Endothelial cell of umbilical vein (primary cell): ENCODE results near the gene ROPN1B.
"Not testable (repeated sequence)": the region's sequence is repeated elsewhere in the genome, so short reads cannot be mapped to it uniquely, and the experiment has no call there.

Experiments used
- CTCF ChIP-seq, 2 donors: IDR thresholded peaks; 1 replicate in 1 of 2; 2 replicates in 1 of 2; pipeline ENCODE4 v1.5.1; 2011; ENCODE audit warnings: low read length in 2 of 2, mild to moderate bottlenecking in 2 of 2, moderate library complexity in 2 of 2, control low read depth in 1 of 2, inconsistent platforms in 1 of 2, low read depth in 1 of 2; ENCODE audit not compliant: insufficient read depth in 1 of 2; ENCODE audit errors: extremely low read depth in 1 of 2
- GATA2 ChIP-seq: IDR thresholded peaks from 2 replicates; pipeline ENCODE4 v1.7.0; 2011; ENCODE audit warnings: low read depth, mild to moderate bottlenecking, moderate library complexity, mixed read lengths, low read length; ENCODE audit not compliant: insufficient read length, insufficient read depth
- POLR2AphosphoS5 ChIP-seq: IDR thresholded peaks from 2 replicates; pipeline ENCODE4 v1.6.1; 2012; ENCODE audit warnings: low read depth, mild to moderate bottlenecking, control low read depth, low read length, moderate library complexity; ENCODE audit not compliant: insufficient read depth

DNA sequence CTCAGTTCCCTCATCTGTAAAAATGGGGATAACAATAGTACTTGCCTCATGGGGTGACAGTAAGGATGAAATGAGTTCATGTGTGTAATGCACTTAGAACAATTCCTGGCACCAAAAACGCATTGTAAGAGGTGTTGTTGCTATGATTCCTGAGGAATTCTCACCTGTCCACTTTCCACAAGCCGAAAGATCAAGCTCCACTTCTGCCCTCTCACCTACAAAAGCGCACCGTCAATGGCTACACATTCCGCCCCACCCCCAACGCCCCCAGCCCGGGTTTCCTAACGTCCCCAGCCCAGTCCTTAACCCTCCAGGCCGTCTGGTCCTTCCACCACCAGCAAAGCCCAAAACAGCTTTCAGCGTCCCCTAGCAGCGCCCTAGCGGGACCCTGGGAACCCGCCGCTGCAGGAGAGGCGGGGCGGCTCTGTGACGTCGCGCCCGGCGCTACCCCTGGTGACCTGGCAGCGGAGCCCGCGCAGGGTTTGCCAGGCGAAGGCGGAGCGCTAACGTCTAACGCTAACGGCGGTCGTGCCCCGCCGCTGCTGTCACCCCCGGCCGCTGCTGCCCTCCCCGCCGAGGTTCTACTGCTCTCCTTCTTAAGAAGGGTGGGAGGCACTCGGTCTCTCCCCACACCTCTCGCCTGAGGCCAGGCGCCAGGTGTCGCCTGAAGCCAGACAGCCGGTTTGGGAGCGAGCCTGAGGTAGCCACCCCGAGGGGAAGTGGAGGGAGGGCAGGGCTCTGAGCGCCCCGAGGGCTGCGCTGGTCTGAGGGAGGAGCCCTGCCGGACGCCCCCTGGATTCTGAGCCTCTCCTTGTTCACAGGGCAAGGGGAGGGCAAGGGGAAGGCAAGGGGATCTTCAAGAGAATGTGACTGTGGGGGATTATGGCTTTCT, at the start of gene ROPN1B:
- not testable (repeated sequence) for TF ChIP-seq POLR2AphosphoS5; CTCF (IDR thresholded peaks at IDR 0.05; ENCODE audit: extremely low read depth in 1 of 2, insufficient read depth in 1 of 2, low read depth in 1 of 2, low read length in 2 of 2); GATA2
